Uterus (tissue), 4 donors: ENCODE data around the gene SCAPER. TPM values are rescaled to one million over a fixed set of nuclear protein-coding genes. Genes with fewer than 3 reads are reported as not detected.

Experiments used
- DNase-seq, 2 donors: peaks; one replicate each; pipeline ENCODE4 v3.0.0-alpha.2; 2019 to 2020
- H3K27ac ChIP-seq, 2 donors: fragments of 200-600 bp; sonication (generic); 1 replicate in 1 of 2; 2 replicates in 1 of 2; pipeline ENCODE4 v1.5.1; 2016 to 2018
- H3K27me3 ChIP-seq, 2 donors: fragments of 200-600 bp; sonication (generic); one replicate each; pipeline ENCODE4 v1.5.1; 2018 to 2019; ENCODE audit warnings: control low read depth in 1 of 2
- H3K36me3 ChIP-seq, 2 donors: fragments of 200-600 bp; sonication (generic); one replicate each; pipeline ENCODE4 v1.5.1; 2019; ENCODE audit warnings: control low read depth in 1 of 2
- H3K4me1 ChIP-seq, 2 donors: fragments of 200-600 bp; sonication (generic); one replicate each; pipeline ENCODE4 v1.5.1; 2018 to 2019; ENCODE audit warnings: control low read depth in 1 of 2
- H3K4me3 ChIP-seq, 2 donors: fragments of 200-600 bp; sonication (generic); 1 replicate in 1 of 2; 2 replicates in 1 of 2; pipeline ENCODE4 v1.5.1; 2018 to 2019; ENCODE audit warnings: mild to moderate bottlenecking in 1 of 2
- H3K9me3 ChIP-seq, 2 donors: fragments of 200-600 bp; sonication (generic); one replicate each; pipeline ENCODE4 v1.5.1; 2019; ENCODE audit warnings: control low read depth in 1 of 2
- CTCF ChIP-seq, 4 experiments: fragments of 200-600 bp in 2 of 4; fragments of 450-650 bp in 2 of 4; sonication (generic) in 2 of 4; IDR thresholded peaks; one replicate each; pipeline ENCODE4 v1.5.1; 2016 to 2019; ENCODE audit warnings: antibody characterized with exemption in 4 of 4, mild to moderate bottlenecking in 2 of 4, moderate library complexity in 1 of 4
- POLR2A ChIP-seq, 2 donors: fragments of 450-650 bp; IDR thresholded peaks; one replicate each; pipeline ENCODE4 v1.6.1; 2016; ENCODE audit warnings: antibody characterized with exemption in 2 of 2, mild to moderate bottlenecking in 1 of 2, moderate library complexity in 1 of 2
- intact Hi-C: fragments of 100-400 bp; cut with DNase I; formaldehyde crosslinking; loops from one replicate; pipeline ENCODE4 v1.15.1; 2023; ENCODE audit warnings: low total_unique reads
- total RNA-seq, 4 donors: library from RNA; depleted of rRNA in 3 of 4; stranded (reverse); fragments of >200 nt in 3 of 4; gene quantifications; one replicate each; pipeline versions ENCODE4 v1.1.0 to v1.2.4, GENCODE V29; 2014 to 2023
- donor health status: DM: yes; HTN: yes; CAD: no.

SCAPER gene
- total RNA-seq, 4 donors from 2014 or later: 10.6 to 74.2 (median 32.9) TPM

- TF ChIP-seq POLR2A (IDR thresholded peaks at IDR 0.05) (no peak), CTCF (IDR thresholded peaks at IDR 0.05) (no peak)
- no peaks in the 10 kb centered on the region for H3K4me1 ChIP-seq
- no peaks in the 10 kb centered on the region for H3K36me3 ChIP-seq
- H3K9me3 ChIP-seq: no peaks in the 10 kb centered on the region
- intact Hi-C loops: no loop called here
- no peak overlapping the region for H3K27ac ChIP-seq
- no peak for DNase-seq
- H3K27me3 ChIP-seq: no peaks in the 10 kb centered on the region
- no peak overlapping the region for H3K4me3 ChIP-seq
These were observed 33.2 kb downstream of the SCAPER start for GRCh38 chr15:76871930-76872329.

GRCh38 chr15:76868740-76869139 lies 36.4 kb downstream of the SCAPER start:
- Histone ChIP-seq H3K36me3 (no peaks in the 10 kb centered on the region), H3K9me3 (no peaks in the 10 kb centered on the region), H3K27ac (no peak overlapping the region), H3K4me3 (no peak overlapping the region), H3K27me3 (no peaks in the 10 kb centered on the region), H3K4me1 (no peaks in the 10 kb centered on the region)
- no peak for TF ChIP-seq CTCF (IDR thresholded peaks at IDR 0.05)
- intact Hi-C loops: no loop called here
- DNase-seq: no peak

GRCh38 chr15:76866716-76867321 lies 38.3 kb downstream of the SCAPER start:
- no peak for DNase-seq
- intact Hi-C loops: no loop called here
- Histone ChIP-seq H3K9me3 (no peaks in the 10 kb centered on the region), H3K4me3 (no peak overlapping the region), H3K27me3 (no peaks in the 10 kb centered on the region), H3K36me3 (no peaks in the 10 kb centered on the region), H3K27ac (no peak overlapping the region), H3K4me1 (no peaks in the 10 kb centered on the region)
- peak in 2 of 4 experiments; percentile 31 to 40 for TF ChIP-seq CTCF (IDR thresholded peaks at IDR 0.05)
- TF ChIP-seq POLR2A (IDR thresholded peaks at IDR 0.05): no peak

- Histone ChIP-seq H3K36me3 (no peaks in the 10 kb centered on the region), H3K9me3 (no peaks in the 10 kb centered on the region), H3K4me1 (no peaks in the 10 kb centered on the region), H3K27me3 (no peaks in the 10 kb centered on the region), H3K4me3 (no peak overlapping the region), H3K27ac (no peak overlapping the region)
- no peak for TF ChIP-seq CTCF (IDR thresholded peaks at IDR 0.05)
- no peak for TF ChIP-seq POLR2A (IDR thresholded peaks at IDR 0.05)
- intact Hi-C loops: no loop called here
- no peak for DNase-seq
These were observed 39.1 kb downstream of the SCAPER start for GRCh38 chr15:76866008-76866407.

DNA sequence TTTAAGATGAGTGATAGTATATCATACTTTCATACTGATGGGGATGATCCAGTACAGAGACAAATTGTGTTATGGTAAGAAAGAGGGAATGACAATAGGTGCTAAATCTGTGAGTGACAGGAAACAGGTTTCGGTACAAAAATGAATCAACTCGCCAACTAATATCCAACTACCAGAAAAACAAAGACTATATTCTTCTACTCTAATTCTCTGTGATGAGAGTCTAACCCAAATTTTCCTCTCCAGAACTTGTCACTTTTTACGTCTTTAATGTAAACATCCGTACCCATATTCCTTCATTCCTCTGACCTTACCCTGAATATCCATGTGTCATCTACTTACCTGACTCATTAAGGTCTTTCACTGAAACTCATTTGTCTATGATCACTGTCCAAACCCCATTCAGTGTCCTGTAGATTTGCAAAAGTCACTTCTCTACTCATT lies 39.6 kb downstream of the SCAPER start:
- no peaks in the 10 kb centered on the region for H3K36me3 ChIP-seq
- no peak overlapping the region for H3K4me3 ChIP-seq

More for the DNA sequence above, 39.6 kb downstream of the SCAPER start:
- no peak for DNase-seq
- TF ChIP-seq CTCF (IDR thresholded peaks at IDR 0.05) (no peak), POLR2A (IDR thresholded peaks at IDR 0.05) (no peak)
- H3K27ac ChIP-seq: no peak overlapping the region
- H3K9me3 ChIP-seq: no peaks in the 10 kb centered on the region
- intact Hi-C loops: no loop called here
- H3K27me3 ChIP-seq: no peaks in the 10 kb centered on the region
- H3K4me1 ChIP-seq: no peaks in the 10 kb centered on the region
